IPS-NIHi7 (cell line): ENCODE data around the gene SERPIND1.
"Not testable (repeated sequence)": the region's sequence is repeated elsewhere in the genome, so short reads cannot be mapped to it uniquely, and the experiment has no call there.

Experiments
- DNase-seq: peaks from one replicate; pipeline ENCODE4 v3.0.0; 2012; ENCODE audit warnings: mixed read lengths; ENCODE audit errors: extremely low spot score

Gene SERPIND1

GRCh38 chr22:20747223-20747622 is 26.7 kb upstream of the SERPIND1 start:
- no peak for DNase-seq

- no peak for DNase-seq
Observed at GRCh38 chr22:20748082-20748481, 25.8 kb upstream of the SERPIND1 start.

DNA sequence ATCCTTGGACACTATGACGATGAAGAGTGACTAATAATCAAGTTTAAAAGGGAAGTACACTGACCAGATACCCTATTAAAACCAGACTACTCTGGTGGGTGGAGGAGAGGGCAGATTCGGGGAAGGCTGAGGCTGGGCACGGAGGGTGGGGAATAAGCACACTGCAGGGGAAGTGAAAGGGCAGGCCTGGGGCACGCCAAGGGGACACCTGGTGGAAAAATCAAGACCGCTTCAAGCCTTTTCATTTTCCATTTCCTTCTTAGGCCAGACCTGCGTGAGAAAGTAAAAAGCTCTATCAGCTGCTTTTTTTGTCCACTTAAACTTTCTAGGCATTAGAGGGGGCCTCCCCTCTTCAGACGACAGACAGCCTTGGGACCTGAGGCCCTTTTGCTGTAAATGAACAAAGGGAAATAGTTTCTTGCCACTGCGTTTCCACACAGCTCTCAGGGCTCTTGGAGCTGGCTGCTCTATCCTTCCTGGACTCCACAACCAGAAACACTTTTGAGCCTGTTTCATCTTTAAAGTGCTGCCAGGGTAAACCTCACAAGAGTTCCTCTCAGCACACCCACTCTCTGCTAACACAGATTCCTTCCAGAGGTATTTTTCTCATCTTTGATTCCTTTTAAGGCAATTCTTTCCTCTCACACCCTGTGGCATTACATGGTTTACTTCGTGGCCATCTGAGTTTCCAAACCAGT is 25.0 kb upstream of the SERPIND1 start:
- no peak for DNase-seq

DNA sequence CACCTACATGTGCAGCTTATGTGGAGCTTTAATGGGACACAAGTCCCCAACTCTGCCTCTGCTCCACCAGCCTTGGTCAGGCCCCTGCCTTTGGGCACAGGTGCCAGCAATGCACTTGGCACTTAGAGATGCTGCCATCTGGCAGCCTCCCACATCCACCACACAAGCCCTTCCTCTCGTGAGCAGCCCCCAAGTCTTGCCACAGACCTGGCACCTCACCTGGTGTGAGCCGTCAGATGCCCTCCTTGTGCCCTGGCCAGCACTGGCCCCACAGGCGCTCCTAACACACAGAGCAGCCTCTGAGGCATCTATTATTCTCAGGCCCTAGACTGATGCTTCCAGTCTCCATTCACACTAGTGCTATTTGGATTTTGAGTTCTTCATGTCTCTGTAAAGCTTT is 24.5 kb upstream of the SERPIND1 start:
- DNase-seq = no peak

DNA sequence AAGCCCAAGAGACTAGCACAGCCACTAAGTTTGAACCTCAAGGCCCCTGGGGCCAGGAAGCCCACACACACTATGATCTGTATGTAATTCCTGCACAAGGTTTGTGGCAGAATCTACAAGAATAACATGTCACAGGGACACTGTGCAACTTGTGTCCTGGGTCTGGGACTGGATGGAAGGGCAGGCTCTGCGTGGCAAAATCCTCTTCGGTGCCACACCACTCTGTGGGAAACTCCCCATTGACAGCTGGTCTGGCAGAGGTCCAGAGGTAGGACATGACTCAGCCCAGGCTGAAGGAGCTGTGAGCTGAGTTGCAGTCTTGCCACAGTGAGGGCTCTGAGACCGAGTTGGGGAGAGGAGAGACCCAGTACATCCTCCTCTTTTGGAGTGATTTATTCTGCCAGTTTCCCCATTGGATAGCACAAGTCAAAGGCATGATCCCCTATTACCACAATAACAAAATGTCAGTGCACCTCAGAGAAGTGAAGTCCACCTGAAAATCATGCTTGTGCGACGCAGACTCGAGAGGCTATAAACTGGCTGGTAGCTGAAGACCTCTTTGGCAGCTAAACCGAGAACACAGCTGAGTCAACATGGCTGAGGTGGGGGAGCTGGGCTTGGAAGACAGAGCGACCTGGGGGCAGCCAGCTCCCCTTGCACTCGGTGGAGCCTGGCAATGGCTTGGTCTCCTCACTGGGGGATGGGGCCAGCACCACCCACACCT is 23.3 kb upstream of the SERPIND1 start:
- no peak for DNase-seq

GRCh38 chr22:20751185-20751851 is 22.6 kb upstream of the SERPIND1 start:
- peak; percentile 63 for DNase-seq

- no peak for DNase-seq
Observed at GRCh38 chr22:20752104-20752741, 21.7 kb upstream of the SERPIND1 start.

GRCh38 chr22:20752873-20753272 is 21.0 kb upstream of the SERPIND1 start:
- DNase-seq = no peak

- no peak for DNase-seq
Observed at GRCh38 chr22:20756846-20757245, 17.1 kb upstream of the SERPIND1 start.

DNA sequence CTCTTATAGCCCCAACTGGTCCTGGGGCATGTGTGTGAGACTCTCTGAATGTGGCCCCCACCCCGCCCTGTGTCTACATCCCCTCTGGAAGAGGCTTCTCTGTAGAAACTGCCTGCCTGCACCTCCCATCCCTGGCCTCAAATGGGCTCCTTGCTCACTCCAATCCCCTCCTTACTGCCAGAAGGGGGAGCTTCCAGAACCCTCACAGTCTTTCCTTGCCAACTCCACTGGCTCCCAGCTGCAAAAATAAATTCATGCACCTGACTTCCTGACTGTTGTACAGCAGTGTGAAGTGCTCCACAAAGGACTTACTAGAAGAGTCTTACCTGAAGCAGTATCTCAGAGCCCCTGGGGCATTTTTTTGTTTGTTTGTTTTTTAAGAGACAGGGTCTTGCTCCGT is 15.2 kb upstream of the SERPIND1 start:
- DNase-seq = peak; percentile 46

GRCh38 chr22:20760084-20760483 is 13.8 kb upstream of the SERPIND1 start:
- no peak for DNase-seq

DNA sequence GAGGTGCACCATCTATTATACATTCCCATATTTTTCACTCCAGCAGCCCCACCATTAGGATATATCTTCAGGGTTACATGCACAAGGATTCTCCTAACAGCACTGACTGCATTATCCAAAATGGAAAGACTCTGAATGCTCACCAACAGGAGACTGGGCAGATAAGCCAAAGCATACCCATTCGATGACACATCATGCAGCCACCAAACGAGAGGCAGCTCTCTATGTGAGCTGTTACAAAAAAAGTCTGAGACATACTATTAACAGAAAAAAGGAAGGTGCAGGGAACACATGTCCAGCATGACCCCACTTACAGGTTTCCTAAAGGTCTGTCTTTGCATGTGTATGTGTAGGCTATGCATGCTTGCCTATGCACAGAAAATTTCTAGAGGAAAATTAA is 12.4 kb upstream of the SERPIND1 start:
- DNase-seq = no peak

- no peak for DNase-seq
Observed at GRCh38 chr22:20762233-20762796, 11.6 kb upstream of the SERPIND1 start.

- no peak for DNase-seq
Observed at GRCh38 chr22:20763630-20764470, 10.1 kb upstream of the SERPIND1 start.

- DNase-seq = no peak
Observed at GRCh38 chr22:20764471-20764720, 9.5 kb upstream of the SERPIND1 start.

GRCh38 chr22:20764729-20765128 is 9.2 kb upstream of the SERPIND1 start:
- DNase-seq = no peak

DNA sequence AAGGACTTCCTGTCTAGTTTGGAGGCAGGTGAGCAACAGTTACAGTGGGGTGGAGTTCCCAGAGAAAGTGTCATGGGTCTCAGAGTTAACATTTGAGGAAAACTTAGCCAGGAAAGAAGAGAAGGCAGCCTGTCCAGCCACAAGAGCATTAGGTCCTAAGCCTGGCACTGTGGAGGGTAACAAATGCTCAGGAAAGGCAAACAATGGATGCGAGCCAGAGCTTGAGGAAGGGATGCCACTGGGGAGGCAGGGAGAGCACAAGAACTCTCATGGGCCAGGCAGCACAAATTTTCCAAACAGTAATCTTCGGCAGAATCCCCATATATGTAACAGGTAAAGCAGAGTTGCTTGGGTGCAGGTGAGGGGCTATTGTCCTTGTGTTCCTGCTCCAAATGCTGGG is 8.0 kb upstream of the SERPIND1 start:
- DNase-seq = no peak

- no peak for DNase-seq
Observed at GRCh38 chr22:20766530-20766929, 7.4 kb upstream of the SERPIND1 start.

GRCh38 chr22:20769496-20769826 is 4.5 kb upstream of the SERPIND1 start:
- DNase-seq = not testable (repeated sequence)

DNA sequence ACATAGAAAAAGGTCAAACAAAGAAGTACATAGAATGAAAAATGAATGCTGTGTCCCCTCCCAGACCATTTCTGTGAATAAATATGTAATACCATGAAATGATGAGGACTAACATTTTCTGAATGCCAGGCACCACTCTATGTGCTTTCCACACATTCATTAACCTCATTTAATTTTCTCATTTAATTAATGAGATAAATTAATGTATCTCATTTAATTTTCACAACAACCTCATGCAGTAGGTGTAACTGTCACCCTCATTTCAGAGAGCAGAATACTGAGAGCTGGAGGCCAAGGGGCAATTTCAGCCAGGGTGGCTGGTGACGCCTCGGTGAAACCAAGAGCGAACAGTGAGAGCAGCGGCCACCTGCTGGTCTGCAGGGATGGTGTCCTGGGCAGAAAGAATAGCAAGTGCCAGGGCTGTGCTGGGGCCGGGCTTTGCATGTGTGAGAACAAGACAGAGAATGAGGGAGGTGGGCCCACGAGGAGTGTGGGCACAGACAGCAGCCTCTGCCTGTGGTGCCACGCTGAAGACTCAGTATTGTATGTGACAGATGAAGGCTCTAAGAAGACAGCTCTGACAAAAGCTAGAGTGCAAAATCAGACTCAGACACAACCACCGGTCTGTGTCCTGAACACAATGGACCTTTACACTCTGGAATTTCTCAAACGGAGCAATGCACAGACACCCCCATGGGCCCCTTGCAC is 1.8 kb upstream of the SERPIND1 start:
- no peak for DNase-seq

DNA sequence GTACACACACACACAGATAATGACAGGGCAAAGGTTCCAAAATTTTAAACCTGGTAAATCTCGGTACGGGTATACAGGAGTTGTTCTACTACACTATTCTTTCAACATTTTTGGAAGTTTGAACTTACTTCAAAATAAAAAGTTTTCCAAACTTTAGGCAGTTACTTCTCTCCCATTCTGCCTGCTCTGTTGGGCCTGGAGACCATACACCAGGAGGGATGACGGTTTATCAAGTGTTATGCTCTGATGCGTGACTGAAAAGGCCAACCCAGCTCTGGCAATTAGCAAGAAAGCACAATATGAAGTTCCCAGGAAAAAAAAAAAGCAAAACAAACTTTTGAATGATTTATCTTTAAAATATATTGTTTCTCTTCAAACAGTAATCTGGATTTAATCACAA is 969 bp downstream of the SERPIND1 start:
- DNase-seq = no peak
